ENCODE measurements around the gene MB. TPM values are rescaled to one million over a fixed set of nuclear protein-coding genes. Genes with fewer than 3 reads are reported as not detected.

The MB gene
- total RNA-seq, 1 donor = not detected

GRCh38 chr22:35572556-35572955 lies 44.6 kb downstream of the MB start:
- no peak for DNase-seq (ENCODE audit: low read depth)
- H3K4me3 ChIP-seq (ENCODE audit: low read depth, low read length) = no peak overlapping the region
- no peak for TF ChIP-seq CTCF (IDR thresholded peaks at IDR 0.05; ENCODE audit: insufficient read depth, low read length)

- no peak overlapping the region for H3K4me3 ChIP-seq (ENCODE audit: low read depth, low read length)
- DNase-seq (ENCODE audit: low read depth) = no peak
- TF ChIP-seq CTCF (IDR thresholded peaks at IDR 0.05; ENCODE audit: insufficient read depth, low read length) = no peak
Observed at GRCh38 chr22:35570686-35571194, 46.4 kb downstream of the MB start.

- TF ChIP-seq CTCF (IDR thresholded peaks at IDR 0.05; ENCODE audit: insufficient read depth, low read length) = no peak
- no peak for DNase-seq (ENCODE audit: low read depth)
- no peak overlapping the region for H3K4me3 ChIP-seq (ENCODE audit: low read depth, low read length)
Observed at GRCh38 chr22:35569916-35570315, 47.2 kb downstream of the MB start.

GRCh38 chr22:35568751-35569739 lies 48.1 kb downstream of the MB start:
- H3K4me3 ChIP-seq (ENCODE audit: low read depth, low read length) = no peak overlapping the region
- TF ChIP-seq CTCF (IDR thresholded peaks at IDR 0.05; ENCODE audit: insufficient read depth, low read length) = no peak
- peak; percentile 73 for DNase-seq (ENCODE audit: low read depth)

- TF ChIP-seq CTCF (IDR thresholded peaks at IDR 0.05; ENCODE audit: insufficient read depth, low read length) = no peak
- no peak for DNase-seq (ENCODE audit: low read depth)
- H3K4me3 ChIP-seq (ENCODE audit: low read depth, low read length) = no peak overlapping the region
Observed at GRCh38 chr22:35567351-35568141, 49.6 kb downstream of the MB start.

GRCh38 chr22:35564975-35565867 lies 51.9 kb downstream of the MB start:
- peak; percentile 71 for DNase-seq (ENCODE audit: low read depth)
- peak; percentile 10 for TF ChIP-seq CTCF (IDR thresholded peaks at IDR 0.05; ENCODE audit: insufficient read depth, low read length)
- H3K4me3 ChIP-seq (ENCODE audit: low read depth, low read length) = no peak overlapping the region
